K562 (cell line): ENCODE results near the gene ACTL7B. TPM values are rescaled to one million over a fixed set of nuclear protein-coding genes. Genes with fewer than 3 reads are reported as not detected.
"Not testable (repeated sequence)": the region's sequence is repeated elsewhere in the genome, so short reads cannot be mapped to it uniquely, and the experiment has no call there.

ENCODE experiments used
- ATAC-seq: fragments of 200-7000 bp; cut with Tn5 transposase; 3 replicates; pipeline ENCODE4 v1.9.1; 2020; ENCODE audit warnings: moderate library complexity
- BruUV-seq: library from RNA; stranded (reverse); fragments of 400-500 nt; replicated peaks from 2 replicates; lab custom pipeline; 2021; lab: Mats Ljungman, UMichigan
- CTCF ChIA-PET: fragments of 300-600 bp; formaldehyde crosslinking; extraction: SDS; loops from one replicate; lab custom pipeline; 2021; ENCODE audit warnings: low intra/inter-chr PET ratio; lab: Yijun Ruan, JAX
- POLR2A ChIA-PET: fragments of 300-600, 350-650 bp; sonication (Branson Sonifier 250); formaldehyde crosslinking; extraction: SDS; loops from one replicate; lab custom pipeline; 2021; ENCODE audit warnings: antibody characterized with exemption, inconsistent platforms; lab: Yijun Ruan, JAX
- DNase-seq, 4 experiments: peaks; one replicate each; pipeline versions ENCODE4 v3.0.0 to v3.0.0-alpha.2; 2011 to 2018; ENCODE audit warnings: low spot score in 3 of 4, mixed read lengths in 3 of 4; ENCODE audit errors: extremely low read depth in 1 of 4
- FAIRE-seq: peaks from 2 replicates; lab custom pipeline; 2011; peaks lifted over from hg19 to GRCh38; lab: Jason Lieb, UNC
- H2AFZ ChIP-seq: 2 replicates; pipeline ENCODE4 v1.6.0; 2011; ENCODE audit warnings: low read depth, low read length, control low read depth, inconsistent platforms
- H3K27ac ChIP-seq: fragments of 200-600 bp; 3 replicates; pipeline ENCODE4 v1.8.0; 2011; ENCODE audit warnings: low read depth, mild to moderate bottlenecking, control low read depth, inconsistent platforms, low read length, moderate library complexity, mixed read lengths; ENCODE audit errors: extremely low read depth
- H3K27me3 ChIP-seq, 2 experiments: fragments of 300-600 bp in 1 of 2; 2 replicates in 1 of 2; 3 replicates in 1 of 2; pipeline versions ENCODE4 v1.6.0 to v1.8.0; 2011; ENCODE audit warnings: inconsistent platforms in 2 of 2, low read length in 2 of 2, mild to moderate bottlenecking in 1 of 2, mixed read lengths in 1 of 2, moderate library complexity in 1 of 2; ENCODE audit not compliant: control insufficient read depth in 2 of 2, insufficient read depth in 2 of 2
- H3K36me3 ChIP-seq: fragments of 300-600 bp; 3 replicates; pipeline ENCODE4 v1.8.0; 2011; ENCODE audit warnings: mild to moderate bottlenecking, low read length, inconsistent platforms; ENCODE audit not compliant: control insufficient read depth, insufficient read depth
- H3K4me1 ChIP-seq, 2 experiments: fragments of 200-600 bp in 1 of 2; replicated peaks in 1 of 2; 2 replicates in 1 of 2; 3 replicates in 1 of 2; pipeline versions ENCODE4 v1.5.1 to v1.8.0; 2011; ENCODE audit warnings: inconsistent platforms in 2 of 2, low read length in 2 of 2, mild to moderate bottlenecking in 1 of 2, mixed read lengths in 1 of 2, moderate library complexity in 1 of 2; ENCODE audit not compliant: control insufficient read depth in 2 of 2, insufficient read depth in 2 of 2
- H3K4me2 ChIP-seq: 2 replicates; pipeline ENCODE4 v1.6.1; 2011; ENCODE audit warnings: low read length, control low read depth, inconsistent platforms, mixed read lengths; ENCODE audit not compliant: insufficient read depth
- H3K4me3 ChIP-seq: fragments of 200-600 bp; sonication (generic), shearing (Covaris generic); 2 replicates; pipeline ENCODE4 v1.5.1; 2016; ENCODE audit warnings: control low read depth, inconsistent platforms
- H3K79me2 ChIP-seq: fragments of 200-600 bp; 3 replicates; pipeline ENCODE4 v1.8.0; 2011; ENCODE audit warnings: low read length, inconsistent platforms; ENCODE audit not compliant: control insufficient read depth, insufficient read depth
- H3K9ac ChIP-seq, 2 experiments: 2 replicates each; pipeline versions ENCODE4 v1.6.0 to v1.6.1; 2011; ENCODE audit warnings: low read depth in 2 of 2, low read length in 2 of 2, control low read depth in 1 of 2, inconsistent platforms in 1 of 2, mild to moderate bottlenecking in 1 of 2, mixed read lengths in 1 of 2; ENCODE audit not compliant: insufficient read depth in 1 of 2
- H3K9me1 ChIP-seq: one replicate; pipeline ENCODE4 v1.6.0; 2011; ENCODE audit warnings: inconsistent platforms, mild to moderate bottlenecking, low read length, moderate library complexity; ENCODE audit not compliant: control insufficient read depth, insufficient read depth
- H3K9me3 ChIP-seq: replicated peaks from 2 replicates; pipeline ENCODE4 v1.5.1; 2011; ENCODE audit warnings: low read depth, low read length, inconsistent platforms; ENCODE audit not compliant: control insufficient read depth, insufficient read depth
- H4K20me1 ChIP-seq: replicated peaks from 2 replicates; pipeline ENCODE4 v1.6.1; 2011; ENCODE audit warnings: low read length, inconsistent platforms, mixed read lengths; ENCODE audit not compliant: control insufficient read depth, insufficient read depth
- CTCF ChIP-seq, 3 experiments: IDR thresholded peaks in 2 of 3; conservative IDR thresholded peaks in 1 of 3; 2 replicates each; pipeline ENCODE4 v1.5.1; 2011 to 2012; ENCODE audit warnings: low read length in 3 of 3, mild to moderate bottlenecking in 3 of 3, control low read depth in 2 of 3, improper control_type of control experiment in 1 of 3, inconsistent platforms in 1 of 3, low read depth in 1 of 3, mixed read lengths in 1 of 3, moderate library complexity in 1 of 3; ENCODE audit not compliant: insufficient read depth in 2 of 3
- RBM25 ChIP-seq: fragments of 200-400 bp; formaldehyde crosslinking; IDR thresholded peaks from 2 replicates; pipeline ENCODE4 v1.6.1; 2018; ENCODE audit warnings: low read length, low read depth, moderate library complexity; ENCODE audit not compliant: severe bottlenecking
- SMC3 ChIP-seq: conservative IDR thresholded peaks from 2 replicates; pipeline ENCODE4 v1.6.1; 2011; ENCODE audit warnings: low read depth, low read length, improper control_type of control experiment; ENCODE audit not compliant: insufficient read depth
- ZBTB26 ChIP-seq: fragments of 450-650 bp; formaldehyde crosslinking; IDR thresholded peaks from 2 replicates; pipeline ENCODE4 v1.4.0; 2022; ENCODE audit warnings: missing genetic modification characterization
- WGBS: fragments of 100-300 bp; shearing (Covaris generic); methylation state at CpG from one replicate; pipeline ENCODE4 v1.1.6; 2016; ENCODE audit warnings: low coverage, mixed read lengths; ENCODE audit not compliant: insufficient coverage; ENCODE audit errors: missing lambda C conversion rate; 5-methylcytosine and 5-hydroxymethylcytosine counted together
- in situ Hi-C: fragments of 300-500 bp; cut with MboI; formaldehyde crosslinking; loops from 4 replicates; pipeline ENCODE4 v1.15.0; 2018; ENCODE audit warnings: inconsistent platforms, mixed read lengths
- intact Hi-C: fragments of 100-400 bp; cut with micrococcal nuclease; formaldehyde crosslinking; loops from 2 replicates; pipeline ENCODE4 v1.14.2; 2022
- polyA plus RNA-seq, 8 experiments: library from polyadenylated mRNA; depleted of rRNA in 4 of 8; stranded (reverse) in 5 of 8; unstranded in 3 of 8; fragments of >200 nt; fragmentation: Nextera tagmentation in 2 of 8; fragmentation: Illumina TruSeq in 1 of 8; extraction: Ambion mirVana in 2 of 8; extraction: Trizol in 1 of 8; gene quantifications; 2 replicates each; pipeline versions ENCODE4 v1.2.1 to v1.2.3, GENCODE V29; 2011 to 2014; ENCODE audit warnings: inconsistent platforms in 1 of 8, missing spikeins in 1 of 8
- total RNA-seq, 7 experiments: library from RNA; depleted of rRNA in 6 of 7; stranded (reverse); fragments of >200 nt in 6 of 7; fragmentation: Illumina TruSeq in 2 of 7; extraction: Trizol in 2 of 7; gene quantifications; 2 replicates each; pipeline versions ENCODE4 v1.2.1 to v1.2.3, GENCODE V29; 2011 to 2021; ENCODE audit warnings: low replicate concordance in 1 of 7

The ACTL7B gene
- total and polyA plus RNA-seq, 9 of the 15 experiments (the other 6 are each of a cell fraction or from before 2014, with no cell fraction given): not detected

- TF ChIP-seq SMC3 (0 out of 2 replicates have a peak, but pooled peaks have one; percentile 11), ZBTB26 (CRISPR knock-in tag) (no peak), CTCF (IDR thresholded peaks at IDR 0.05 in 2 of 3, conservative IDR thresholded peaks at IDR 0.05 in 1 of 3; ENCODE audit: insufficient read depth in 2 of 3, low read depth in 1 of 3, low read length in 3 of 3) (peak; percentile 24 to 63 (median 45); a peak in 4 of 6 replicates), RBM25 (peak; percentile 12)
These were observed 5.4 kb downstream of the ACTL7B start (continued) for GRCh38 chr9:108850293-108850897.

GRCh38 chr9:108848296-108848695 lies 7.5 kb downstream of the ACTL7B start:
- H3K4me3 ChIP-seq, H3K9ac ChIP-seq, BruUV-seq, H4K20me1 ChIP-seq, H2AFZ ChIP-seq, POLR2A ChIA-PET, ATAC-seq, H3K9me1 ChIP-seq, H3K36me3 ChIP-seq, H3K27ac ChIP-seq, DNase-seq, intact Hi-C loops, H3K79me2 ChIP-seq, H3K9me3 ChIP-seq, in situ Hi-C loops, H3K4me2 ChIP-seq, CTCF ChIA-PET, H3K4me1 ChIP-seq, FAIRE-seq: not testable (repeated sequence)
- peaks cover 8 to 11% of the 10 kb centered on the region in 2 experiments; a peak in 4 of 5 replicates for H3K27me3 ChIP-seq
- WGBS: 1% methylated on average over 8 of the region's 8 CpGs
